ENCODE data around the gene KLK14. TPM values are rescaled to one million over a fixed set of nuclear protein-coding genes. Genes with fewer than 3 reads are reported as not detected.

The KLK14 gene
- total and polyA plus RNA-seq, 2 experiments from 2014 or later = 0.42 TPM; not detected in 1

GRCh38 chr19:51129716-51130115 is 47.0 kb upstream of the KLK14 start (continued):
- TF ChIP-seq ZNF462 (CRISPR knock-in tag; IDR thresholded peaks at IDR 0.05) = no peak

GRCh38 chr19:51128227-51128626 is 45.5 kb upstream of the KLK14 start:
- Histone ChIP-seq H3K4me1 (ENCODE audit: insufficient read depth) (no peaks in the 10 kb centered on the region), H3K36me3 (ENCODE audit: insufficient read depth) (no peaks in the 10 kb centered on the region), H3K27me3 (ENCODE audit: insufficient read depth) (no peaks in the 10 kb centered on the region), H3K27ac (ENCODE audit: low read depth) (no peak overlapping the region), H2AFZ (no peak overlapping the region), H3K4me2 (no peak overlapping the region), H3K9me2 (ENCODE audit: insufficient read depth) (no peaks in the 10 kb centered on the region), H3F3A (replicated peaks; ENCODE audit: low read depth) (no peaks in the 10 kb centered on the region), H3K79me2 (replicated peaks; ENCODE audit: insufficient read depth) (no peaks in the 10 kb centered on the region), H3K4me3 (no peak overlapping the region), H4K20me1 (replicated peaks; ENCODE audit: insufficient read depth) (no peaks in the 10 kb centered on the region)
- no peak overlapping the region for H3K4me3 Mint-ChIP-seq
- DNase-seq (ENCODE audit: low spot score) (no peak), ATAC-seq (no peak)
- no peak overlapping the region for H3K27ac Mint-ChIP-seq
- no peaks in the 10 kb centered on the region; the same call in 2 of the 3 replicates for H3K9me3 Mint-ChIP-seq
- no peaks in the 10 kb centered on the region for H3K4me1 Mint-ChIP-seq
- peaks cover 15% of the 10 kb centered on the region for H3K27me3 Mint-ChIP-seq (ENCODE audit: insufficient read depth, low read depth, poor library complexity)
- no peaks in the 10 kb centered on the region; the same call in 2 of the 3 replicates for H3K36me3 Mint-ChIP-seq (ENCODE audit: low read depth)
- no peak for TF ChIP-seq STAT1 (IDR thresholded peaks at IDR 0.05; ENCODE audit: unreplicated experiment)
- no peak for TF ChIP-seq ETS1 (IDR thresholded peaks at IDR 0.05)
- no peak for TF ChIP-seq REST (IDR thresholded peaks at IDR 0.05; ENCODE audit: unreplicated experiment)
- TF ChIP-seq POLR2AphosphoS5 (IDR thresholded peaks at IDR 0.05; ENCODE audit: low read depth) = no peak
- no peak for TF ChIP-seq EZH2phosphoT487 (IDR thresholded peaks at IDR 0.05; ENCODE audit: unreplicated experiment)
- no peak for TF ChIP-seq JUNB (IDR thresholded peaks at IDR 0.05; ENCODE audit: unreplicated experiment)
- TF ChIP-seq NANOG (IDR thresholded peaks at IDR 0.05; ENCODE audit: borderline replicate concordance) = no peak
- TF ChIP-seq ZNF114 (CRISPR knock-in tag; IDR thresholded peaks at IDR 0.05) = no peak
- no peak for TF ChIP-seq CREB1 (CRISPR knock-in tag; IDR thresholded peaks at IDR 0.05; ENCODE audit: low read depth)
